HG03442 (cell line): ENCODE data around the gene SLC8A1.

Experiments used
- ATAC-seq: cut with Tn5 transposase; IDR thresholded peaks from one replicate; pipeline ENCODE4 v1.9.1; 2021; ENCODE audit warnings: mild to moderate bottlenecking, moderate library complexity; ENCODE audit not compliant: unreplicated experiment

The SLC8A1 gene

GRCh38 chr2:40458271-40458794, 6.4 kb upstream of the SLC8A1 start:
- ATAC-seq: no peak

GRCh38 chr2:40457837-40458236, 5.9 kb upstream of the SLC8A1 start:
- no peak for ATAC-seq

GRCh38 chr2:40457366-40457765, 5.5 kb upstream of the SLC8A1 start:
- no peak for ATAC-seq

GRCh38 chr2:40456926-40457325, 5.0 kb upstream of the SLC8A1 start:
- no peak for ATAC-seq

- no peak for ATAC-seq
Measured at GRCh38 chr2:40455661-40456060, 3.8 kb upstream of the SLC8A1 start.

- ATAC-seq: no peak
Measured at GRCh38 chr2:40454321-40454720, 2.4 kb upstream of the SLC8A1 start.

GRCh38 chr2:40452786-40453185, 896 bp upstream of the SLC8A1 start:
- ATAC-seq: no peak

GRCh38 chr2:40450796-40451430, 977 bp downstream of the SLC8A1 start:
- no peak for ATAC-seq

- ATAC-seq: no peak
Measured at GRCh38 chr2:40450066-40450795, 1.7 kb downstream of the SLC8A1 start.

GRCh38 chr2:40448476-40449079, 3.3 kb downstream of the SLC8A1 start:
- ATAC-seq: no peak

GRCh38 chr2:40445467-40445866, 6.4 kb downstream of the SLC8A1 start:
- no peak for ATAC-seq

- ATAC-seq: no peak
Measured at GRCh38 chr2:40440835-40441234, 11.1 kb downstream of the SLC8A1 start.

- ATAC-seq: no peak
Measured at GRCh38 chr2:40439473-40439872, 12.4 kb downstream of the SLC8A1 start.

- ATAC-seq: no peak
Measured at GRCh38 chr2:40436093-40436475, 15.8 kb downstream of the SLC8A1 start.

GRCh38 chr2:40435426-40436092, 16.3 kb downstream of the SLC8A1 start:
- ATAC-seq: no peak

- ATAC-seq: no peak
Measured at GRCh38 chr2:40434731-40435271, 17.1 kb downstream of the SLC8A1 start.

GRCh38 chr2:40433736-40434135, 18.2 kb downstream of the SLC8A1 start:
- ATAC-seq: no peak

GRCh38 chr2:40432921-40433483, 18.9 kb downstream of the SLC8A1 start:
- no peak for ATAC-seq

- no peak for ATAC-seq
Measured at GRCh38 chr2:40431600-40431955, 20.3 kb downstream of the SLC8A1 start.

GRCh38 chr2:40430776-40431599, 20.9 kb downstream of the SLC8A1 start:
- ATAC-seq: no peak
